ENCODE data around the gene STUM. TPM values are rescaled to one million over a fixed set of nuclear protein-coding genes. Genes with fewer than 3 reads are reported as not detected.
"Not testable (repeated sequence)": the region's sequence is repeated elsewhere in the genome, so short reads cannot be mapped to it uniquely, and the experiment has no call there.

The STUM gene
- total RNA-seq, 1 donor from 2014 or later = 6.4 TPM

DNA sequence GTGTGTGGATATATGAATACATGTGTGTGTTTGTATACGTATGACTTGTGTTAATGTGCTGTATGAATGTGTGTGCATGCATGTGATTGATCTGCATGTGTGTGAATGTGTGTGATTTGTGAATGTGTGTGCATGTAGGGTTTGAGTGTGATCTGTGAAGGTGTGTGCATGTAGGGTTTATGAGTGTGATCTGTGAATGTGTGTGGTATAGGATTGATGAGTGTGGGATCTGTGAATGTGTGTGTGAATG lies 88.2 kb downstream of the STUM start:
- intact Hi-C loops (cut with DNase I) = loop anchor here (10.0 kb wide), 1 partner anchor 98 kb away; the partner anchor contains the start of gene ITPKB
- DNase-seq (ENCODE audit: extremely low spot score in 2 of 2) = no peak
- Histone ChIP-seq H3K27ac (peak overlapping the region; percentile 65), H3K4me1 (peaks cover 58% of the 10 kb centered on the region), H3K4me3 (no peak overlapping the region), H3K36me3 (peaks cover 0 to 55% of the 10 kb centered on the region in 2 donors), H3K27me3 (no peaks in the 10 kb centered on the region), H3K9me3 (no peaks in the 10 kb centered on the region)
- TF ChIP-seq POLR2AphosphoS5 (IDR thresholded peaks at IDR 0.05; ENCODE audit: insufficient read depth in 1 of 2, low read depth in 1 of 2) = no peak
- TF ChIP-seq CTCF (IDR thresholded peaks at IDR 0.05) = no peak
- TF ChIP-seq POLR2A (IDR thresholded peaks at IDR 0.05) = no peak

DNA sequence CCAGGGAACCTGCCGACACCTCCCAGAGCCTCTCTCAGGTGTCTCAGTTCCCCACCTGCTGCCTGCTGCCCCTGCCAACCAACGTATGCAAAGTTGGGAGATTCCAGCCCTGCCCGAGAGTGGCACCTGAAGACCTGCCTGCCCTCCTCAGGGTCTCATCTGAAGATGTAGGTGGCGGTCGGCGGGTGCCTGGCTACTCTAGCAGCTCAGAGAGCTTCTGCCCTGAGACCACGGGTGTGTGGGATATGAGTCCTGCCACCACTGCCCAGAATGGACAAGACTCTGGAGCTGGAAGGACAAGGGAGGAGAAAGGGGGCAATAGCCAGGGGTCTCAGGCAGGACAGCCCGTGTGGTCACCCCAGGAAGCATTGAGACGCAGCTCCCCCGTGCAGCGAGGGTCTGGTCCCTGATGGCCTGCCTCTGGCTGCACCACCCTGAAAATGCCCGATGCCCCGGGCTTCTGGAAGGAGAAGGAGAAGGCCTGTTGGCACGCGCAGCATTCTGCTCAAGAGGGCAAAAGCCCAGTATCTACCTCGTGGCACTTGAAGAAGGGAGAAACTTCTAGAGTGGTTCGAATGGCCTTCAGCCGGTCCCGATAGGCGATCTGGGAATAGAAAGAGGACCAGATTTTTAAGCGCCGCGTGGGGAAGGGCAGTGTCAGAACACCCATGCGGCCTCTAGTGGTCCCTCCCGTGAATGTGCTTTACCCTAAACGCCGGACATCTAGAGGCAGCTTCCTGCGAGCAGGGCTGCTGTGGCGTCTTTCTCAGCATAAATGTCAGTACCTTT lies 88.8 kb downstream of the STUM start:
- Histone ChIP-seq H3K36me3 (peaks cover 0 to 54% of the 10 kb centered on the region in 2 donors), H3K4me1 (peaks cover 53% of the 10 kb centered on the region)

GRCh38 chr1:226638001-226638601 lies 89.5 kb downstream of the STUM start:
- no peaks in the 10 kb centered on the region for H3K9me3 ChIP-seq
- no peak for DNase-seq (ENCODE audit: extremely low spot score in 2 of 2)
- H3K27ac ChIP-seq = peak overlapping the region; percentile 65
- H3K4me1 ChIP-seq = peaks cover 50% of the 10 kb centered on the region
- intact Hi-C loops (cut with DNase I) = loop anchor here (10.0 kb wide), 1 partner anchor 97 kb away; the partner anchor contains the start of gene ITPKB
- no peak overlapping the region for H3K4me3 ChIP-seq
- TF ChIP-seq POLR2AphosphoS5 (IDR thresholded peaks at IDR 0.05; ENCODE audit: insufficient read depth in 1 of 2, low read depth in 1 of 2) = no peak
- no peak for TF ChIP-seq POLR2A (IDR thresholded peaks at IDR 0.05)
- TF ChIP-seq CTCF (IDR thresholded peaks at IDR 0.05) = no peak
- no peaks in the 10 kb centered on the region for H3K27me3 ChIP-seq
- H3K36me3 ChIP-seq = peaks cover 0 to 52% of the 10 kb centered on the region in 2 donors

More for the DNA sequence above, 88.8 kb downstream of the STUM start:
- intact Hi-C loops (cut with DNase I) = loop anchor here (10.0 kb wide), 1 partner anchor 97 kb away; the partner anchor contains the start of gene ITPKB
- H3K27me3 ChIP-seq = no peaks in the 10 kb centered on the region
- DNase-seq (ENCODE audit: extremely low spot score in 2 of 2) = no peak
- no peaks in the 10 kb centered on the region for H3K9me3 ChIP-seq
- no peak overlapping the region for H3K4me3 ChIP-seq
- TF ChIP-seq CTCF (IDR thresholded peaks at IDR 0.05) (peak in 2 of 3 experiments; percentile 14 to 25), POLR2AphosphoS5 (IDR thresholded peaks at IDR 0.05; ENCODE audit: insufficient read depth in 1 of 2, low read depth in 1 of 2) (no peak)
- H3K27ac ChIP-seq = peak overlapping the region; percentile 65

GRCh38 chr1:226638608-226639007 lies 90.0 kb downstream of the STUM start:
- no peaks in the 10 kb centered on the region for H3K9me3 ChIP-seq
- intact Hi-C loops (cut with DNase I) = loop anchor here (10.0 kb wide), 1 partner anchor 96 kb away; the partner anchor contains the start of gene ITPKB
- H3K4me3 ChIP-seq = no peak overlapping the region
- peaks cover 0 to 52% of the 10 kb centered on the region in 2 donors for H3K36me3 ChIP-seq
- no peak for DNase-seq (ENCODE audit: extremely low spot score in 2 of 2)
- H3K4me1 ChIP-seq = peaks cover 50% of the 10 kb centered on the region
- no peaks in the 10 kb centered on the region for H3K27me3 ChIP-seq
- TF ChIP-seq POLR2AphosphoS5 (IDR thresholded peaks at IDR 0.05; ENCODE audit: insufficient read depth in 1 of 2, low read depth in 1 of 2) (no peak), POLR2A (IDR thresholded peaks at IDR 0.05) (no peak), CTCF (IDR thresholded peaks at IDR 0.05) (no peak)
- H3K27ac ChIP-seq = peak overlapping the region; percentile 65

DNA sequence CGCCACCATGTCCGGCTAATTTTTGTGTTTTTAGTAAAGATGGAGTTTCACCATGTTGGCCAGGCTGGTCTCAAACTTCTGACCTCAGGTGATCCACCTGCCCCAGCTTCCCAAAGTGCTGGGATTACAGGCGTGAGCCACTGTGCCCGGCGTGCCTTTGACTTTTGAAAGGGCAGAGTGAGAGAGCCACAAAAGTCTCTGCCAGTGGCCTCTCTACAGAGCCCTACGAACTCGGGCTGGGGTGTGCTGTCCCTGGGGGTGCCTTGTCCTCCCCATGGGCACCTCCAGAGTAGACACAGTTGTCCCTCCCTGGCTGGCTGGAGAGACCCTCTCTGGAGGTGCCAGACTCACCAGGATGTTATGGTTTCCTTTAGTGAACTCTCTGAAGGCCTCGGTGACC lies 90.6 kb downstream of the STUM start:
- Histone ChIP-seq H3K4me1 (peaks cover 50% of the 10 kb centered on the region), H3K27ac (peak overlapping the region; percentile 33), H3K36me3 (peaks cover 0 to 52% of the 10 kb centered on the region in 2 donors)
- not testable (repeated sequence) for H3K4me3 ChIP-seq; H3K9me3 ChIP-seq; H3K27me3 ChIP-seq; DNase-seq (ENCODE audit: extremely low spot score in 2 of 2)
- intact Hi-C loops (cut with DNase I) = loop anchor here (10.0 kb wide), 1 partner anchor 96 kb away; the partner anchor contains the start of gene ITPKB
